Globus pallidus (tissue), 1 donor: ENCODE data around the gene IGSF8.
"Not testable (repeated sequence)": the region's sequence is repeated elsewhere in the genome, so short reads cannot be mapped to it uniquely, and the experiment has no call there.

Source experiments
- DNase-seq: peaks from one replicate; pipeline ENCODE4 v3.0.0-alpha.2; 2015; ENCODE audit warnings: low spot score

The IGSF8 gene

DNA sequence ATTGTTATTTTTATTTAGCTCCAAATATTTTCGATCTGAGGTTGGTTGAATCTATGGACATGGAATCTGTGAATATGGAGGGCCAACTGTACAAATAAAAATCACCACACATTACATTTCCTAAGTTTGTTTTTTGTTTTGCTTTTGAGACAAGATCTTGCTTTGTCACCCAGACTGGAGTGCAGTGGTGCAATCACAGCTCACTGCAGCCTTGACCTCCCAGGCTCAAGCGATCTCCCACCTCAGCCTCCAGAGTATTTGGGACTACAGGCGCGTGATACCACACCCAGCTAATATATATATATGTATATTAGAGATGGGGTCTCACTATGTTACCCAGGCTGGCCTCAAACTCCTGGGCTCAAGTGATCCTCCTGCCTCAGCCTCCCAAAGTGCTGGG is 27.9 kb upstream of the IGSF8 start:
- DNase-seq, result not testable (repeated sequence)

DNA sequence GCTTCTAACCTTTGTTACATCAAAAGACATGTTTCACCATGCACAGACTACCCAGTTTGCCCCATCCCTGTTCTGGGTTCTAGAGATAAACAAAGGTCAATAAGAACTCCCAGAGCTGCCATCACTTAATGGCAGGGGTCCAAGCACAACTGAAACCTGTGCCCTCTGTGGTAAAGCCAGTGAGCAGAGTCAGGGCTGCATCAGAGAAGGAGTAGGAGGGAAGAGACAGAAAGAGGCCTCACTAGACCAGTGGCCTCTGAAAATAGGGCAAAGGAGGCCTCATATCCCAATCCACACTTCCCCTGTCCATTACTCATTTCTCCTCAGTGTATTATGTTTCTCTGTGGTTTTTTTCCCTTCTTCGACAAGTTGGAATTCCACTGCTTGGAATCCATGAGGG is 27.3 kb upstream of the IGSF8 start:
- DNase-seq, result no peak

DNA sequence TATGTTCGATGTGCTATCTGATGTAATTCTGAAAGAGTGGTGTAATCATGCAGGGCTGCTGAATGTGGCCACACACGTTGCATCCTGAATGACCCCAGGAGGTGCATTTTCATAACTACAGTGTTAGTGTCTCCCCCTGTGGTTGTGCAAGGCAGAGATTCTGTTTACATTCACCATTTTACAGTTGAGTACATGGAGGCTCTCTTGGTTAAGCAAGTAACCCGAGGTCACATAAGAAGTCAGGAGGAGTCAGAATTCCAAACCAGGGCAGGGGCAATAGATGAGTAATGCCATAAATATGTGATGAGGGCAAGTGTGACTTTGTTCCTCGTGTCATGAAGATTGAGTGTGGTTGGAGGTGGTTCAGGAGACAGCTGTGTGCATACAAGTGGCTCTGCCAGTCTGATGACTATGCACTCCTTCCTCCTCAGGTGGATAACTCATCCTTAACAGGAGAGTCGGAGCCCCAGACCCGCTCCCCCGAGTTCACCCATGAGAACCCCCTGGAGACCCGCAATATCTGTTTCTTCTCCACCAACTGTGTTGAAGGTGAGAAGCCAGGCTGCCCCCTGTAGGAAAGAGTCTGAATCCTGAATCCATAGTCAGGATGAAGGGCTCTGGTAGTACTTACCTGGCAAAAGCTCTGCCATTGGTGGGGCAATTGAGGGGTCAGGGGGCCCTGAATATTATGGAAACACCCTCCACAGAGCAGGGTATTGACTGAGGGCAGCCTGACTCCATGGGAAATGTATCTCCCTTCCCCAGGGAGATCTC is 26.5 kb upstream of the IGSF8 start:
- no peak for DNase-seq

- no peak for DNase-seq
These were observed 25.3 kb upstream of the IGSF8 start for GRCh38 chr1:160123726-160124125.

GRCh38 chr1:160122978-160123495 is 24.6 kb upstream of the IGSF8 start:
- DNase-seq, result no peak

DNA sequence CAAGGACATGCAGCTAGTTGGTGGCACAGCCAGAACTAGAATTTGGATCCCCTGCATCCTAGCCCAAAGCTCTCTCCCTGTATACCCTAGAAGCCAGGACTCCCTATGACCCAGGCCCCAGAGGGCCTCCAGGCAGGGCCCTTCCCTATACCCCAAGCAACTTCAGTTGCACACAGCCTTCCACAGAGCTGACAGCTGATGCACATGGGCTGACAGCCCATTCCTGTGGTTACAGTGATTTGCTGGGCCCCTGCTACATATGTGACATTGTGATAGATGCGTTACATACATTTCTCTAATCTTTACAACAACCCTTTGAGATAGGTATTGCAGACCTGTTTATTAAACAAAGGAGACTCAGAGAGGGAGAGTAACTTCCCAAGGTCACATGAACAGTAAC is 23.0 kb upstream of the IGSF8 start:
- no peak for DNase-seq

DNA sequence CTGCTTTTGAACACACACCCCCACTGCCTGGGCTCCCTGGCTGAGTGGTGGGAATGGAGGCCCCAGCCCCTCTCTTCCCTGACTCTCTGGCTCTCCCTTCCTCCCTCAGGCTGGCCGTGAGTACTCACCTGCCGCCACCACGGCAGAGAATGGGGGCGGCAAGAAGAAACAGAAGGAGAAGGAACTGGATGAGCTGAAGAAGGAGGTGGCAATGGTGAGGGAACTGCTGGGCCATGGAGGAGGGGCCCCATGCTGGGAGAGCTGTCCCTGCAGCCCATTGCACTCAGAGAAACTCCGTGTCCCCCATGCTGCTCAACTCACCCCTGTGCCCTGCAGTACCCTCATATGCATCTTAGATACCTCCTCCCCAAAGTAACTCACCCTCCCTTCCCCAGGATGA is 22.4 kb upstream of the IGSF8 start:
- no peak for DNase-seq

DNA sequence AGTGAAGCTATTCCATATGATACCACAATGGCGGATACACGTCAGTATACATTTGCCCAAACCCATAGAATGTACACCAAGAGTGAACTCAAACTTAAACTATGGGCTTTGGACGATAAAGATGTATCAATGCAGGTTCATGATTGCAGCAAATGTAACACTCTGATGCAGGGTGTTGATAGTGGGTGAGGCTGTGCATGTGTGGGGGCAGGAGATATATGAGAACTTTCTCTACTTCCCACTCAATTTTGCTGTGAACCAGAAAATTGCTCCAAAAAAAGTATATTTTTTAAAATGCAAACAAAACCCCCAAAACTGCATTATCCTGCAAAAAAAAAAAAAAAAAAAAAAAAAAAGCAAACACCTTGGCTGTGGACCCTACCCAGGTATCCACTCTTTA is 20.5 kb upstream of the IGSF8 start:
- no peak for DNase-seq

GRCh38 chr1:160117709-160118183 is 19.3 kb upstream of the IGSF8 start:
- DNase-seq, result peak; percentile 86

GRCh38 chr1:160117300-160117699 is 18.9 kb upstream of the IGSF8 start:
- no peak for DNase-seq

GRCh38 chr1:160116283-160117147 is 18.1 kb upstream of the IGSF8 start:
- DNase-seq, result peak; percentile 26

- DNase-seq, result peak; percentile 41
These were observed 17.3 kb upstream of the IGSF8 start, which contains the start of gene ATP1A2 for GRCh38 chr1:160115545-160116282. Gene ATP1A2, plus strand, starts transcription at chr1:160115759. Its CDS starts 103 bp downstream, at chr1:160115862.

DNA sequence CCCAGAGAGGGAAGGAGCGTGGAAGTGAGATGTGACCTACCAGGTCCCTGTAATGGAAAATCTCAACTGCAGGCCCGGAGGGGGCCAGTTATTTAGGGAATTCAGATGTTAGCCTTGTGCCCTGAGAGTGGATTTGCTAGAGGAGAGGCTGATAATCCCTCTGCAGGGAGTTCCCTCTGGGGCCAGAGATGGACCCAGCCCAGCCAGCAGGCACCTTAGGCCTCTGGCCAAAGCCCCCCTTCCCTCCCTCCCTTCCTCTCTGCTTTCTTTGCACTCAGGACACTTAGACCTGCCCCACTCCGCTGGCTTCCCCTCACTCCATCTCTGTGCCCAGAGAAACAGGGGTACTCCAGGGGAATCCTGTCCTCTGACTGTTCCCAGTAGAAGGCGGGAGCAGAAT is 15.7 kb upstream of the IGSF8 start:
- peak; percentile 54 for DNase-seq

GRCh38 chr1:160113407-160113806 is 15.0 kb upstream of the IGSF8 start:
- no peak for DNase-seq

DNA sequence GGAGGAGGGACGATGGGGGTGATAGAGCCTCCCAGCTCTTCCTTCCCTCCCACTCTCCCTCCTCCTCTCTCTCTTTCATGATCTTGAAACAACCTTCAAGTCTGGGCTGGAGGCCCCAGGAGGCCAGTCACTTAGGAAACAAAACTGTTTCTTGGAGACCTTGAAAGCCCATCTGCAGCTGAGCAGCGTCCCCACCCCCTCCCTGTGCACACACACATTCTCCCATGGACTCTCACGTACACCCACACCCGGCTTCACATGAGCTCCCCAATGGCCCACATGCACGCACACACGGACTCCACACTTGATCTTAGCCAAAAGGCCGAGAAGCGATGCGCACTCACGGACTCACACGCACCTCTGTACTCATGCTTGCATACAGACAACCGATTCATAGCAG is 13.9 kb upstream of the IGSF8 start:
- peak; percentile 31 for DNase-seq

- not testable (repeated sequence) for DNase-seq
These were observed 13.0 kb upstream of the IGSF8 start for GRCh38 chr1:160111462-160111861.

GRCh38 chr1:160109686-160110085 is 11.3 kb upstream of the IGSF8 start:
- no peak for DNase-seq

DNA sequence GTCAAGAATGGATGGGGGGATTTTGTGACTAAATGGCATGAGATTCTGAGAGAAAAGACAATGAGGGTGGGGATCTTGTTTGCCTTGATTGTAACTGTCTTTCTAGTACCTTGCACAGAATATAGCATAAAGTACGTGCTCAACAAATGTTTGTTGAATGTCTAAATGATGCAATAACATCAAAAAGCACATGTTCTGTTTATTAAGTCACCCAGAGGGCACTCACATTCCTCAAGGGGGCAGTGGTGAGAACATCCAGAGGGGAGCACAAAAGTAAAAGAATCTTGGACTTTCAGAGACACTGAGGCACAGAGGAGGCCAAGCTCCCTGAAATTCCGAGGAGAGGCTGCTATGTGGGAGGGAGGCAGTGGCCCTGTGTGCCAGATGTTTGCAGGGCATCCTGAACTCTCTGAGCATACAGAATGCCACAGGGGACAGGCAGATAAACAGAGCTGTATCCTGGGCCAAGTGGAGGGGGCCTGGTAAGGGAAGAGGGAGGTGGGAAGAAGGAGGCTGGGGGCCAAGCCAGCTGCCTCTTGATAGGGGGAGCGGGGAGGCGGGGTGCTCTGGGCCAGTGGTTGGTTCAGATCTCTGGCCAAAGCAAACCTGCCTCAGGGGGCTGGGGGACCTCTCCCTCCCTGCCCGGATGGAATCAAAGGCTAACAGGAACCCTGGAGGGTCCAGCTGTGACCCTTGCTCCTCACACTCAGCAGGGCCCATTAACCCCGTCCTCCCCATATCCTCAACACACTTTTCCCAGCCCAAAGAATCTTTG is 10.7 kb upstream of the IGSF8 start:
- DNase-seq, result peak; percentile 48

- DNase-seq, result no peak
These were observed 9.1 kb upstream of the IGSF8 start for GRCh38 chr1:160107512-160107911.

GRCh38 chr1:160105155-160105554 is 6.7 kb upstream of the IGSF8 start:
- DNase-seq, result no peak

DNA sequence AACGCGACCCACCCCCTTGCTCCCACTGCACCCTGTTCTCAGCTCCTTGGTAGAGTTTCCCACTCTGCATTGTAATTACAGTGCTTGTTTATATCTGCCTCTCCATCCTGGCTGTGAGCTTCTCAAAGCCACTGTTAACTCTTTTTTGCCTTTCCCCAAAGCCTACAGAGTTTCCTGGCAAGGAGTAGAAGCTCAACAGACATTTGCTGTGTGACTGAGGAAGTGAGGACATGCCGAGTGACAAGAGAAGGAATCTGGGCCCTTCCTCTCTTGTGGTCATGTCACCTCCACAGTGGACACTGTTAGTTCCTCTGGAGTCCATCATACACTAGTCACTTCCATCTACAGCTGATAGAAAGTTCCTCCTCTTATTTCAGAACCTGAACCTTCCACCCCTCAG is 6.1 kb upstream of the IGSF8 start:
- no peak for DNase-seq
